Measurements from ENCODE around the gene ULBP2.

GRCh38 chr6:149933461-149933860 lies 8.4 kb upstream of the ULBP2 start:
- TF ChIP-seq CTCF (IDR thresholded peaks at IDR 0.05; ENCODE audit: control extremely low read depth in 1 of 3, insufficient read depth in 1 of 3, low read depth in 1 of 3, low read length in 3 of 3) (no peak), TAF7 (optimal IDR thresholded peaks at IDR 0.05; ENCODE audit: borderline replicate concordance, low read depth, low read length) (no peak)

Data from H1 (cell line).